ENCODE data around the gene CYP2A13.
"Not testable (repeated sequence)": the region's sequence is repeated elsewhere in the genome, so short reads cannot be mapped to it uniquely, and the experiment has no call there.

CYP2A13 gene, protein sequence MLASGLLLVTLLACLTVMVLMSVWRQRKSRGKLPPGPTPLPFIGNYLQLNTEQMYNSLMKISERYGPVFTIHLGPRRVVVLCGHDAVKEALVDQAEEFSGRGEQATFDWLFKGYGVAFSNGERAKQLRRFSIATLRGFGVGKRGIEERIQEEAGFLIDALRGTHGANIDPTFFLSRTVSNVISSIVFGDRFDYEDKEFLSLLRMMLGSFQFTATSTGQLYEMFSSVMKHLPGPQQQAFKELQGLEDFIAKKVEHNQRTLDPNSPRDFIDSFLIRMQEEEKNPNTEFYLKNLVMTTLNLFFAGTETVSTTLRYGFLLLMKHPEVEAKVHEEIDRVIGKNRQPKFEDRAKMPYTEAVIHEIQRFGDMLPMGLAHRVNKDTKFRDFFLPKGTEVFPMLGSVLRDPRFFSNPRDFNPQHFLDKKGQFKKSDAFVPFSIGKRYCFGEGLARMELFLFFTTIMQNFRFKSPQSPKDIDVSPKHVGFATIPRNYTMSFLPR

DNA sequence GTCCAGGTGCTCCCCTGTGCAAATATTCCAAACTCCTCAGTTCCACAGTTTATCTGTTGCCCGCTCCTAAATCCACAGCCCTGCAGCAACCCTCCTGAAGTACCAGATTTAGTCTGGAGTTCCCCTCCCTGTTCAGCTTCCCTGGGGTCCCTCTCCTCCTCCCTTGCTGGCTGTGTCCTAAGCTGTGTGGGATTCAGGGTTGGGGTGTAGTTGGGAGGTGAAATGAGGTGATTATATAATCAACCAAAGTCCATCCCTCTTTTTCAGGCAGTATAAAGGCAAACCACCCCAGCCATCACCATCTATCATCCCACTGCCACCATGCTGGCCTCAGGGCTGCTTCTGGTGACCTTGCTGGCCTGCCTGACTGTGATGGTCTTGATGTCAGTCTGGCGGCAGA, at the start of gene CYP2A13:
Gene CYP2A13 (plus strand): TSS at position 301 of the 400 bp plus-strand sequence. CDS start 21 bp downstream, at position 322.
- DNase-seq (ENCODE audit: low read depth in 3 of 3, low spot score in 1 of 3), result no peak

DNA sequence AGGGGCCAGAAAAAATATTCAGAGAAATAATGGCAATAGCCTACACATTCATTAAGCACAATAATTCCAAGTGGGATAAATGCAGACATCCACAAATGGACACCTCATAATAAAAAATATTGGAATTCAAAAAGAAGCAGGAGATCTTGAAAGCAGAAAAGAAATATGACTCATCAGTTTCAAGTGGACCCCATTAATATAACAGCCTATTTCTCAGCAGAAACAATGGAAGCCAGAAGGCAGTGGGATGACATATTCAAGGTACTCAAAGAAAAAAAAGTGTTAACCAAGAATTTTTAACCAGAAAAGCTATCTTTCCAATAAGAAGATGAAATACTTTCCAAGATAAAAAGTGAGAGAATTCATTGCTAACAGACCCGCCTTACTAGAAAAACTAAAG, 48.4 kb upstream of the CYP2A13 start:
- DNase-seq (ENCODE audit: low read depth in 3 of 3, low spot score in 1 of 3), result no peak

DNA sequence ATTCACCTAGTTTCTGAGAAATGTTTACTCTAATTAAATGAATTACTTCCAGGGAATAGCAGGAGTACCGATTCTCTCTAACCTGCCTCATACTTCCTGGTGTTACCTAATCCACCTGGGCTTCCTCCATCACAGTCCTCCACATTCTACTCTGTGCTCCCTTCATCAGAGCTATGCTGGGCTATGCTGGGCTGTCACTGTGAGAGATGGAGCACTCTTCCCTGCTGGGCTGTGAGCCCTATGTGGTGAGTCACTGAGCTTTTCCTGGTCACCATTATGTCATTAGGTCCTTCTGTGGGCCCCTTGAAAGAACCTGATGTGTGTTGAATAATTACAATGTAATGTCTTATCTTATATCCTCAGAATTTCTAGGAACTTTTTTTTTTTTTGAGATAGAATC, 43.2 kb upstream of the CYP2A13 start:
- DNase-seq (ENCODE audit: low read depth in 3 of 3, low spot score in 1 of 3), result not testable (repeated sequence)

- DNase-seq (ENCODE audit: low read depth in 3 of 3, low spot score in 1 of 3), result no peak
Measured at GRCh38 chr19:41050426-41050825, 37.8 kb upstream of the CYP2A13 start.

- not testable (repeated sequence) for DNase-seq (ENCODE audit: low read depth in 3 of 3, low spot score in 1 of 3)
Measured at GRCh38 chr19:41052162-41052561, 36.1 kb upstream of the CYP2A13 start.

DNA sequence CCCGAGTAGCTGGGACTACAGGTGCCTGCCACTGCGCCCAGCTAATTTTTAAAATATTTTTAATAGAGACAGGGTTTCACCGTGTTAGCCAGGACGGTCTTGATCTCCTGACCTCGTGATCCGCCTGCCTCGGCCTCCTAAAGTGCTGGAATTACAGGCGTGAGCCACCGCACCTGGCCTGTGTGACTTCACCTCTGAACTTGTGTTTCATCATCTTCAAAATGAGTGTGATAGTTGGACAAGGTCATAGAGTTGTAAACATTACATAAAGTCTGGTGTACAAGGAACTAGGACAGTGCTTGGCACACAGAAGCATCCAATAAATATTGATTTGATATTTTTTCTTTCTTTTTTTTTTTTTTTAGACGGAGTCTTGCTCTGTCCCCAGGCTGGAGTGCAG, 34.9 kb upstream of the CYP2A13 start:
- DNase-seq (ENCODE audit: low read depth in 3 of 3, low spot score in 1 of 3), result not testable (repeated sequence)

DNA sequence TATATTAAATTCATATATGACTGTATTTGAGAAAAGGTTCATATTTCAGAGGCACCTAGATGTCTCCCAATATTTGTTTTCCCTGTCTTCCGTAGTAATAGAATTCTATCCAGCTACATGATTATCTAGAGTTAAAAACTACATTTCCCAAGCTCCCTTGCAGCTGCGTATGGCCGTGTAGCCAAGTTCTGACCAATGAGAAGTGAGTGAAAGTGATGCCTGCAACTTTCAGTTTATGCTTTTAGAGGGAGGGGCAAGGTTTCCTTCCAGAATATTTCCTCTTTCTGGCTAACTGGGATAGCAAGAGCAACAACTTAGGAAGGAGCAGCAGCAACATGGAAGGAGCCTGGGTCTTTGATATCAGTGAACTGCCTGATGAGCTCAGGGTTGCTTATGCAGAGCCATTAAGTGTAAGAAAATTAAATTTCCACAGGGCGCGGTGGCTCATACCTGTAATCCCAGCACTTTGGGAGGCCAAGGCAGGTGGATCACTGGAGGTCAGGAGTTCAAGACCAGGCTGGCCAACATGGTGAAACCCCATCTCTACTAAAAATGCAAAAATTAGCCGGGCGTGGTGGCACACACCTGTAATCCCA, 23.2 kb upstream of the CYP2A13 start:
- DNase-seq (ENCODE audit: low read depth in 3 of 3, low spot score in 1 of 3), result no peak

DNA sequence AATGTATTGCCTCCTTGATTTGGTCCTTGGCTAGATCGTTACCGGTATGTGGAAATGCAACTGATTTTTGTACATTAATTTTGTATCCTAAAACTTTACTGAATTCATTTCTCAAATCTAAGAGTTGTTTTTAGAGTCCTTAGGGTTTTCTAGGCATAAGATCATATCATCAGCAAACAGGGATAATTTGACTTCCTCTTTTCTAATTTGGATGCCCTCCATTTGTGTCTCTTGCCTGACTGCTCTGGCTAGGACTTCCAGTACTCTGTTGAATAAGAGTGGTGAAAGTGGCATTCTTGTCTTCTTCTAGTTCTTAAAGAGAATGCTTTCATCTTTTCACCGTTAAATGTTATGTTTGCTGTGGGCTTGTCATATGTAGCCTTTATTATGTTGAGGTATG, 12.0 kb upstream of the CYP2A13 start:
- no peak for DNase-seq (ENCODE audit: low read depth in 3 of 3, low spot score in 1 of 3)

- no peak for DNase-seq (ENCODE audit: low read depth in 3 of 3, low spot score in 1 of 3)
Measured at GRCh38 chr19:41083516-41083915, 4.7 kb upstream of the CYP2A13 start.

GRCh38 chr19:41085748-41086415, 2.4 kb upstream of the CYP2A13 start:
- no peak for DNase-seq (ENCODE audit: low read depth in 3 of 3, low spot score in 1 of 3)

- DNase-seq (ENCODE audit: low read depth in 3 of 3, low spot score in 1 of 3), result no peak
Measured at GRCh38 chr19:41089959-41090358, 1.7 kb downstream of the CYP2A13 start.

DNA sequence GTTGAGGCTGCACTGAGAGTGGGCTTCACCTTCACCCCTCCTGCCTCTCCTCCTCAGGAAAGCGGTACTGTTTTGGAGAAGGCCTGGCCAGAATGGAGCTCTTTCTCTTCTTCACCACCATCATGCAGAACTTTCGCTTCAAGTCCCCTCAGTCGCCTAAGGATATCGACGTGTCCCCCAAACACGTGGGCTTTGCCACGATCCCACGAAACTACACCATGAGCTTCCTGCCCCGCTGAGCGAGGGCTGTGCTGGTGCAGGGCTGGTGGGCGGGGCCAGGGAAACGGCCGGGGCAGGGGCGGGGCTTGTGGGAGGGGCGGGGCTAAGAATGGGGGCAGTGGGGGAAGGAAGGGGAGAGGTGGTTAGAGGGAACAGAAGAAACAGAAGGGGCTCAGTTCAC, 7.5 kb downstream of the CYP2A13 start:
- no peak for DNase-seq (ENCODE audit: low read depth in 3 of 3, low spot score in 1 of 3)

GRCh38 chr19:41096353-41096752, 8.1 kb downstream of the CYP2A13 start:
- DNase-seq (ENCODE audit: low read depth in 3 of 3, low spot score in 1 of 3), result no peak

DNA sequence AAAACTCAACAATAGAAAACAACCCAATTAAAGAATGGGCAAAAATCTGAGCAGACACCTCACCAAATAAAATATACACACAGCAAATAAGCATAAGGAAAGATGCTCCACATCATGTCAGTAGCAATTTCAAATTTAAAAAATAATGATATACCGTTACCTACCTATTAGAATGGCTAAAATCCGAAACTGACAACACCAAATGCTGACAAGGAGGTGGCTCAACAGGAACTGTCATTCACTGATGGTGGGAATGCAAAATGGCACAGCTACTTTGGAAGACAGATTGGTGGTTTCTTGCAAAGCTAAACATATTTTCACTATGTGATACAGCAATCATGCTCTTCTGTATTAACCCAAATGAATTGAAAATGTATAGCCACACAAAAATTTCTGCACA, 9.1 kb downstream of the CYP2A13 start:
- no peak for DNase-seq (ENCODE audit: low read depth in 3 of 3, low spot score in 1 of 3)

DNA sequence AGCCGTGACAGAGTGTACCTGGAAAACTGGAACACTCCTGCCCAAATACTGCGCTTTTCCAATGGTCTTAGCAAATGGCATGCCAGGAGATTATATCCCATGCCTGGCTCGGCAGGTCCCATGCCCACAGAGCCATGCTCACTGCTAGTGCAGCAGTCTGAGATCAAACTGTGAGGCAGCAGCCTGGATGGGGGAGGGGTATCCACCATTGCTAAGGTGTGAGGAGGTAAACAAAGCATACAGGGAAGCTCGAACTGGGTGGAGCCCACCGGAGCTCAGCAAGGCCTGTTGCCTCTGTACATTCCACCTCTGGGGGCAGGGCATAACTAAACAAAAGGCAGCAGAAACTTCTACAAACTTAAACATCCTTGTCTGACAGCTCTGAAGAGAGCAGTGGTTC, 10.5 kb downstream of the CYP2A13 start:
- DNase-seq (ENCODE audit: low read depth in 3 of 3, low spot score in 1 of 3), result no peak

DNA sequence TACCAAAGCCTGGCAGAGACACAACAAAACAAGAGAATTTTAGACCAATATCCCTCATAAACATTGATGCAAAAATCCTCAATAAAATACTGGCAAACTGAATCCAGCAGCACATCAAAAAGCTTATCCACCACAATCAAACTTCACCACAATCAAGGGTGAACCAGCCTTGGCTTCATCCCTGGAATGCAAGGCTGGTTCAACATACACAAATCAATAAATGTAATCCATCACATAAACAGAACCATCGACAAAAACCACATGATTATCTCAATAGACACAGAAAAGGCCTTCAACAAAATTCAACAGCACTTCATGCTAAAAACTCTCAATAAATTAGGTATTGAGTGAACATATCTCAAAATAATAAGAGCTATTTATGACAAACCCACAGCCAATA, 14.0 kb downstream of the CYP2A13 start:
- not testable (repeated sequence) for DNase-seq (ENCODE audit: low read depth in 3 of 3, low spot score in 1 of 3)

- no peak for DNase-seq (ENCODE audit: low read depth in 3 of 3, low spot score in 1 of 3)
Measured at GRCh38 chr19:41106177-41106576, 17.9 kb downstream of the CYP2A13 start.

DNA sequence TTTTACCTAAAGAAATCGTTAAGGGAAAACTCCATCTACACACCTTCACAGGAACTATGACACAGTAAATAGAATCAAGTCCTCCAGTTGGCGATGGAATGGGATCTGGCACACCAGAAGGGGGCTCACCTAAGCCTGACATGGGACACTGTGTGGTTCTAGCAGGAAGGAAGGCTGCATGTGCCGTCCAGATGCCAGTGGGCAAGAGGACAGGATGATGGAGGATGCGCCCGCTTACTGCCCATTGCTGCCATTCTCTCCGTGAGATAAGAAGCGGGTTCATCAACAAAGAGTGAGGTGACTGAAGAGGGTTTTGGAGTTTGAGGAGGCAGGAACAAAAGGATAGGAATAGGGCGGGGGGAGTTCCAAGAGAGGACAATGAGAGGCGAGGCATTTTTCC, 23.0 kb downstream of the CYP2A13 start:
- no peak for DNase-seq (ENCODE audit: low read depth in 3 of 3, low spot score in 1 of 3)

DNA sequence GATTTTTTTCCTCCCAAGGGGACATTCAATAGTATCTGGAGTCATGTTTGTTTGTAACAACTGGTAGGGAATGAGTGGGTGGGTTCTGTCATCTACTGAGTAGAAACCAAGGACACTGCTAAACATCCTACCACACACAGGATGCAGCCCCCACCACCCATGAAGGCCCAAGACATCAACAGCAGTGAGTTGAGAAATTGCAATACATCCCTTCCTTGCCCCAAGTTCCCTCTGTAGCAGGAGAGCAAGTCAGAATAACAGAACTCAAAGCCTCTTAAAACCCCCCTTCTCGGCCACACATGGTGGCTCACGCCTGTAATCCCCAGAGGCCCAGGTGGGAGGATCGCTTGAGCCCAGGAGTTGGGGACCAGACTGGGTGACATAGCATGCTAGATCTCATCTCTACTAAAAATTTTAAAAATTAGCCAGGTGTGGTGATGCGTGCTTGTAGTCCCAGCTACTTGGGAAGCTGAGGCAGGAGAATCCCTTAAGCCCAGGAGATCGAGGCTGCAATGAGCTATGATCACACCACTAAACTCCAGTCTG, 23.6 kb downstream of the CYP2A13 start:
- DNase-seq (ENCODE audit: low read depth in 3 of 3, low spot score in 1 of 3), result no peak

- no peak for DNase-seq (ENCODE audit: low read depth in 3 of 3, low spot score in 1 of 3)
Measured at GRCh38 chr19:41112728-41113290, 24.6 kb downstream of the CYP2A13 start.

DNA sequence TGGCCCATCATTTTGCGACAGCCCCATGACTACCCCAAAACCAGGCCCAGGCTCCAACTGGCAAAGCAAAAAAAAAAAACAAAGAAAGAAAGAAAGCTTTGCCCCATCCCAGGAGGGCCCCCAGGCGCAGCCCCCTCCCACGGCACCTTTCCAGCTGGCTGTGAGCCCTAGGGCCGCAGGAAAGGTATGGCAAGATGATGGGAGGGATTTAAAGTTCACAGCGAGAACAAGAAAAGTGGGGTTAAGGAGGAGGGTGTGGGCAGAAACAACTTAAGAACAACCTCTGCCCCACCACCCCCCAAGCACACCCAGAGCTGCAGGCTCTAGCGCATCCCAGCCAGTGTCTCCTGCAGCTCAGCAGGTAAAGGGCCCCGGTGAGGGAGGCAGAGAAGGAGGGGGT, 25.9 kb downstream of the CYP2A13 start, which contains the start of gene CYP2F1:
Gene CYP2F1 (plus strand): TSS at position 301 of the 400 bp plus-strand sequence. CDS start 1,757 bp downstream, outside the sequence.
- DNase-seq (ENCODE audit: low read depth in 3 of 3, low spot score in 1 of 3), result no peak

Measured in stimulated activated CD4-positive, alpha-beta T cell treated with anti-CD3 and anti-CD28 coated beads, TNF-alpha, amount 100 ng/mL, for 1 hour (primary cell).